ENCODE measurements around the gene LEMD2. TPM values are rescaled to one million over a fixed set of nuclear protein-coding genes. Genes with fewer than 3 reads are reported as not detected.

Gene LEMD2
- polyA plus RNA-seq, 1 of the 3 experiments (the other 2 are of a cell fraction): 56.5 TPM

GRCh38 chr6:33828452-33828763 is 39.5 kb upstream of the LEMD2 start (continued):
- TF ChIP-seq CTCF (IDR thresholded peaks at IDR 0.05) (no peak), SIN3A (IDR thresholded peaks at IDR 0.05; ENCODE audit: borderline replicate concordance, low read depth, low read length) (no peak), POLR2AphosphoS5 (IDR thresholded peaks at IDR 0.05; ENCODE audit: low read depth, low read length) (no peak), NRF1 (IDR thresholded peaks at IDR 0.05; ENCODE audit: low read depth, low read length) (no peak), RXRA (IDR thresholded peaks at IDR 0.05; ENCODE audit: borderline replicate concordance, low read depth) (no peak), FOSL2 (IDR thresholded peaks at IDR 0.05; ENCODE audit: borderline replicate concordance, low read depth) (no peak), FOXM1 (IDR thresholded peaks at IDR 0.05; ENCODE audit: low read depth) (no peak)

- H3K27ac ChIP-seq (ENCODE audit: low read depth in 2 of 2, low read length in 1 of 2): no peak overlapping the region
- no peaks in the 10 kb centered on the region for H3F3A ChIP-seq (replicated peaks; ENCODE audit: insufficient read depth)
- H3K9me2 ChIP-seq: no peaks in the 10 kb centered on the region
- no peaks in the 10 kb centered on the region for H3K79me2 ChIP-seq (ENCODE audit: insufficient read depth)
- H3K4me1 ChIP-seq (ENCODE audit: control insufficient read depth in 1 of 2, insufficient read depth in 2 of 2, low read depth in 1 of 2, low read length in 1 of 2): peaks cover 0 to 23% of the 10 kb centered on the region in 2 experiments; a peak in 1 of 4 replicates
- no peak overlapping the region for H3K9ac ChIP-seq
- H3K4me2 ChIP-seq: no peak overlapping the region
- H3K4me3 ChIP-seq (ENCODE audit: low read depth in 2 of 2, low read length in 1 of 2): no peak overlapping the region
- H3K36me3 ChIP-seq (replicated peaks in 1 of 2; ENCODE audit: control insufficient read depth in 1 of 2, insufficient read depth in 2 of 2, low read length in 1 of 2): no peaks in the 10 kb centered on the region
- H2AFZ ChIP-seq (ENCODE audit: low read depth): no peak overlapping the region
- 62% methylated on average over 10 of the region's 14 CpGs for WGBS (ENCODE audit: low lambda C conversion rate)
- ChIA-PET POLR2A (no interaction called here), CTCF (interaction anchor here (0.6 to 3.0 kb wide), 9 partner anchors 11 to 328 kb away, joined by 3 to 9 read pairs (median 3); partner anchors contain the start of genes LEMD2 and MLN)
- no peaks in the 10 kb centered on the region for H3K9me3 ChIP-seq
- no peaks in the 10 kb centered on the region for H4K20me1 ChIP-seq (ENCODE audit: insufficient read depth)
- peak; percentile 46 for DNase-seq
- no peaks in the 10 kb centered on the region; the same call in 1 of the 2 replicates for H3K27me3 ChIP-seq (ENCODE audit: insufficient read depth)
- TF ChIP-seq RAD21 (IDR thresholded peaks at IDR 0.05; ENCODE audit: low read length) (no peak), GATA2 (CRISPR knock-in tag; IDR thresholded peaks at IDR 0.05) (no peak), USF1 (IDR thresholded peaks at IDR 0.05; ENCODE audit: borderline replicate concordance, low read depth) (no peak), NRF1 (IDR thresholded peaks at IDR 0.05; ENCODE audit: low read depth, low read length) (no peak), SIN3A (IDR thresholded peaks at IDR 0.05; ENCODE audit: borderline replicate concordance, low read depth, low read length) (no peak), SMC3 (IDR thresholded peaks at IDR 0.05; ENCODE audit: low read depth, low read length) (no peak), PBX3 (IDR thresholded peaks at IDR 0.05) (no peak), USF2 (IDR thresholded peaks at IDR 0.05; ENCODE audit: borderline replicate concordance, low read depth, low read length) (no peak), FOXM1 (IDR thresholded peaks at IDR 0.05; ENCODE audit: low read depth) (no peak), EP300 (IDR thresholded peaks at IDR 0.05; ENCODE audit: borderline replicate concordance in 1 of 2, low read depth in 1 of 2, low read length in 1 of 2) (no peak), JUND (IDR thresholded peaks at IDR 0.05) (no peak), CHD2 (IDR thresholded peaks at IDR 0.05; ENCODE audit: low read length, partially characterized antibody) (no peak), REST (IDR thresholded peaks at IDR 0.05; ENCODE audit: low read depth, low read length) (no peak), POLR2AphosphoS5 (IDR thresholded peaks at IDR 0.05; ENCODE audit: low read depth, low read length) (no peak), FOXJ3 (CRISPR knock-in tag; IDR thresholded peaks at IDR 0.05) (no peak), RFX5 (IDR thresholded peaks at IDR 0.05; ENCODE audit: low read length) (no peak), IRF3 (IDR thresholded peaks at IDR 0.05; ENCODE audit: low read depth, low read length) (no peak), ELF1 (IDR thresholded peaks at IDR 0.05) (no peak)
These were observed 38.9 kb upstream of the LEMD2 start for GRCh38 chr6:33827546-33828451.
